Central memory CD4-positive, alpha-beta T cell (primary cell): ENCODE data around the gene CSNK1A1L.

Source experiments
- DNase-seq: peaks from one replicate; pipeline ENCODE4 v3.0.0; 2022

Gene CSNK1A1L

DNA sequence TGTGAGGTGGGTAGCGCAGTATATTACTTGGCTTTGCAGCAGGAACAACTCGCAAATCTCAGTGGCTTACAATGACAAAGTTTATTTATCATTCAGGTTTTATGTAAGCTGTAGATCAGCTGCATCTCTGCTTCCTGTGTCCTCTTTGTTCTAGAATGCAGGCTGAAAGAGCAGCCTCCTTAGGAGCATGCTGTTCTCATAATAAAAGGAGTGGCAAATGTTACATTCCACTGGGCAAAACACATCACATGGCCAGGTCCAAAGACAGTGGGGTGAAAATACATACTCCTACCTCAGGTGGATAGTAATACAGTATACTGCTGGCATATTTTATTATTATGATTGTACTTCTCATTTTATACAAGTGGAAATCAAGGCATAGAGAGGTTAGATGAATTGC lies 1.2 kb upstream of the CSNK1A1L start:
- no peak for DNase-seq

DNA sequence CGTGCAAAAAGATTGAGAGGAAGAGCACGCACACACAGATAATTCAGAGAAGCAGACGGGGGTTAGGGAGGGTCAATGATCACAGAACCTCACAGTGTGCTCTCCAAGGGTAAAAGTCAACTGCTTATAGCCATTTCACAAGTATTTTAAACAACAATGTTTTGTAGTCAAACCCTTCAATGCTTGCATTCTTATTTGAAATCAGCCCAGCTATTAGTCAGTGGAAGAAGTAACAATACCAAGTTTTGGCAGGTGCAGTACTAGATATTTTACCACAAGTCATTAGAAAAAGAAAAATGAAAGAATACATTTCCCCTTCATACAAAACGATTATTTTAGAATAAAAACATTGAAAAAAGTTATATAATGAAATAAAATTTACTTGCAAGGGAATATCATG lies 2.6 kb downstream of the CSNK1A1L start:
- no peak for DNase-seq

DNA sequence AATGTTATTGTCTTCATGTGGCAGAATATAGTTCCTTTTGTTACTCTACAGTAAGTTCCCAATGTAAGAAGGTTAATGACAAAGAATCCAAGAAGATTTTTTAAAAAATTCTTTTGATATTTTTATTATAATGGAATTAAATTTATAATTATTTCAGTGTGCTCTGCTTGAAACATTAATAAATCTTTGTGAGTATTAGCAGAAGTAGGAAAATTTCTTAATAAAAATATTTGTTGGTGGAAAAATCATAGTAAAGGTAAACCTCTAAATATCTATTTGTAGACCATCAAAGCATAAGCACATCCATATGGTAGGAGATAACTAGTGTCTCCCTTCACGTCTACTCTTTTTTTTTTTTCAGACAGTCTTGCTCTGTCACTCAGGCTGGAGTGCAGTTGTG lies 4.3 kb downstream of the CSNK1A1L start:
- no peak for DNase-seq

DNA sequence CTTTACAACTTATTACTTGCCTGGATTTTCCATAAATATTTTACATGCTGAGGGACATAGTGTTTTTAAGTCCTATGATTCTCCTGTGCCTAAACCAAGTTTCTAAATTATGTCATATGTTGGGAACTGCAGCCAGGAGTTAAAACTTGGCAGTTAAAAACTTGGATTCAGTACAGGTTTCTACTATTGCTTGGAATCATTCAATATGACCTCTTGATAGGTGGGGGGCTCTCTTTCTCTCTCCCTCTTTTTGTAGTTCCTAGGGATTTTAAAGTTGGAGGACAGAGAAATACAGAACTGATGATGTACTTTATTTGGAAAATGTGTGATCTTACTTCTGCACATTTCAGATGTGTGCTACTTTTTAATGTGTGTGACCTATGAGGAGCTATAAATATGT lies 4.7 kb downstream of the CSNK1A1L start:
- DNase-seq, result no peak

DNA sequence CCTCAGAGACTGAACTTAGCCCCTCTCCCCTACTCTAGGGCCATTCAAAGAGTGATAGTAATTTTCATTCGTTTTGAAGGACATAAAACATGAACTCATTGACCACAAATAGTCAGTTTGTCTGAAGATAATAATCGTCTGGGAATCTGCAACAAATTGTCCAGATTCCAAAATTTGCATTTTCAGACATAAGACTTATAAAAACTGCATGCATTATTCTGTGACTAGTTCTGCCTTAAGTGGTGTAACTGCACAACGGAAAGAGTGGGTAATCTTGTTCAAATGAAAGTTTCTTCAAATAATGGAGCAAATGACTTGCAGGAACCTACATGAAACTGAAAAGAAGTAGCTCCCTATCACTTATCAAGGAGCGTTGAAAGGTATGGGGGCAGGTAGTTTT lies 8.4 kb downstream of the CSNK1A1L start:
- no peak for DNase-seq

DNA sequence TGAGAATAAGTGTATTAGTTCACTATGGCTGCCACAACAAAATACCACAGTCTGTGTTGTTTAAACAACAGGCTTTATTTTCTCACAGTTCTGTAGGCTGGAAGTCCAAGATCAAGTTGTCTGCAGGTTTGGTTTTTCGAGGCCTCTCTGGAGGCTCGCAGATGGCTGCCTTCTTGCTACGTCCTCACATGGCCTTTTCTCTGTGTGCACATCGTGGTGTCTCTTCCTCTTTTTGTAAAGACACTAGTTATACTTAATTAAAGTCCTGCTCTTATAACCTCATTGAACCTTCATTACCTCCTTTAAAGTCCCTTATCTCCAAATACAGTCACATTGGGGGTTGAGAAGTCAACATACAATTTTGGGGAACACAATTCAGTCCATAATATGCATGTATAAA lies 10.6 kb downstream of the CSNK1A1L start:
- no peak for DNase-seq

DNA sequence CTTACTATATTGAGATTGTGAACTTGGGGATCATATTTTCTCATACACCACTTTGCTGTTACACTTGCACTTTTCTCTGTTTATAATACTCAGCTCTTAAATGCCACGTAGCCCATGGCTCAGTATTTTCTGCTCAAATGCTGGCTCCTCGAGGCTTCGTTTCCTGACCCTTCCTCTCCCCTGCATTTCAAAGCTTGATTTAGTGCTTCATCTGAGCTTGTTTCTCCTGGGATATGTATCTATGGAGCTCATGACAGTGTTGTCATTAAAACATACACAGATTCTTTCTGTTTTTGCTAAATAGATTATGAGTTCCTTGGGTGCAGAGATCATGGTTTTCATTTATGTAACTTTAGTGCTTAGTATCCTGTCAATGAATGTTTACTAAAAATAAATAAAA lies 11.4 kb downstream of the CSNK1A1L start:
- DNase-seq, result no peak

DNA sequence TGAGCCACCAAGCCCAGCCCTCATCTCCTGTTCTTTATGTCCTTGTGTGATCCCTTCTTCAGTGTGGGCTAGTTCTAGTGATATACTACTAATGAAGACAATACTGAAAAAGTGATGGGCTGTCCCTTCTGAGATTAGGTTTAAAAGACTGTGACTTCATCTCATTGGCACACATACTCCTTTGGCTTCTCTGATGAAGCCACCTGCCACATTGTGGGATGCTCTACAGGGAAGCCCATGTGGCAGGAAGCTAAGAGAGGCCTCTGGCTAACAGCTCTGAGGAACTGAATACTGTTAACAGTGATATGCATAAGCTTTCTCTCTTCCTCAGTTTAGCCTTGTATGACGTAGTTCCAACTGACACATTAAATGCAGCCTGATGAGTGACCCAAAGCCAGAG lies 13.6 kb downstream of the CSNK1A1L start:
- DNase-seq, result no peak

DNA sequence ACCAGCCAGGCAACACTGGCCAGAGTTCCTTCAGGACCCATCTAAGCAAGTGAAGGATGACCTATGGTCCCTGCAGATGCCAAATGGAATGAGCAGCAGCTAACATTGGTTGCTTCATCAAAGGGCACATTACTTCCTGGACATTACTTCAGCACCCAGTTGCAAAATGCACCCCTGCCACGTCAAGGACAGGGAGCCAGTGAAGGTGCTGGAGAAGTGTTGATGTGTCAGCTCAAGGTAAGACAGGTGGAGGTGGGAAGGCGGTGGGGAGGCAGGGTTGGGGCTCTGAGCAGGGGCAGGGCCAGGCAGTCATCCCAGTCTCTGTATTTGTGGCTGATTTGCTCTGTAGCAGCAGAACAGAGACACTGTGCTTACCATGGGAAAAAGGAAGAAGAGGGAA lies 14.6 kb downstream of the CSNK1A1L start:
- no peak for DNase-seq

DNA sequence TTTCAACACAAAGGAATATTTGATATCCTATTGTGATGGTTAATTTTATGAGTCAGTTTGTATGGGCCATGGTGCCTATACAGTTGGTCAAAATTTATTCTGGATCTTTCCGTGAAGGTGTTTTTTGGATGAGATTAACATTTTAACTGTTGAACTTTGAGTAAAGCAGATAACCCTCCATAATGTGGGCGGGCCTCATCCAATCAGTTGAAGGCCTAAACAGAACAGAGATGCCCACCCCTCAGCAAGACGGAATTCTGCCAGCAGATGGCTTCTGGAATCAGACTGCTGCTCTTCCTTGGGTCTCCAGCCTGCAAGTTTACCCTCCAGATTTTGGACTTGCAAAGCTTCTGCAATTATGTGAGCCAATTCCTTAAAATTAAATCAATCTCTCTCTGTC lies 16.0 kb downstream of the CSNK1A1L start:
- no peak for DNase-seq

DNA sequence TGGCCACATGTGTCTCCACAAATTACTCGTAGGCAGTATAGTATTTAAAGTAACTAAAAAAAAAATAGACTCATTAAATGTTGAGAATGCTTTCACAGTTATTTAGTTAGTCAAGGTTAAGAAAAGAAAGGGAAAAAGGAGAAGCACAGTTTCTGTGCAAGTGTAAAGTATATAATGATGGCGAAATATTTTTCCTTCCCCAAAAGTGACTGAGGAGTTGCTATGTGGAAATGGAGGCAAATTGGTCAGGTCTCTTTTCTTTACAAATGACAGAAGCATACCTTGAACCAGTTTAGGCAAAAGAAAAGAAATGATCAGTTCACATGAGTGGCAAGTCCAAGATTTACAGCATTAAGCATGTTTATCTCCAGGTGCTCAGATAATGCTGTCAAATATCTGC lies 18.0 kb downstream of the CSNK1A1L start:
- no peak for DNase-seq

DNA sequence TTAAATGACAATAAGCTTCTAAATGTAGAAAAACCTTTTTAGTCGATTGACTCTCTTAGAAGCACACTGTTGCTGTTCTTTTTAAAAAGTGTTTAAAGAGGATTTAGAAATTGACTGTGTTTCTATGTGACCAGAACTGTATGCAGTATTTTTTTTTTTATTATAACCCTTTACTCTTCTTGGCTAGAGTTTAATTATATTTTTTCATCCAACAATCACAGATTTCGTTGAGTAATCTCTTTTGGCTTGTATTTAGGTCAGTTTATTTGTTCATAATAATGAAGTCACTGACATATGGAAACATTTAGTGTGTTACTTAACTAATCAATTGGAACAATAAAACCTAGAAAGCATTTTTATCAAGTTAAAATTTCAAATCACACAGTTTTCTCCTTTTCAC lies 19.9 kb downstream of the CSNK1A1L start:
- DNase-seq, result no peak

DNA sequence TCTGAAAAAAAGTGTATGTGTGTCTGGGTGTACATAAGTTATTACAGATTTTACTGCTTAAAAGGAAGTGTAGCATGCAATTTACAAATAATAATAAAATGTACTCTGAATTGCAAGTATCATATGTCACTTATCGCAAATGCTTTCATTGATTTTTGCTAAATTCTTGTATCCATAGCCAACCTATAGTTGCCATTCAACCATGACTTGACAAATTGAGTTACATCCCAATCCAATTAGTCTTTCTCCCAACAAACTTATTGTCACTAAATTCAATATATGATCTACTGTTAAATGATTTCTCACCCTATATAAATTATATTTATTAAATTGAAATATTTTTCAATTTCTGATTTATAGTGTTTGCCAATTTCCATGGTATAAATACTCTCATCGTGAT lies 28.6 kb downstream of the CSNK1A1L start:
- no peak for DNase-seq

DNA sequence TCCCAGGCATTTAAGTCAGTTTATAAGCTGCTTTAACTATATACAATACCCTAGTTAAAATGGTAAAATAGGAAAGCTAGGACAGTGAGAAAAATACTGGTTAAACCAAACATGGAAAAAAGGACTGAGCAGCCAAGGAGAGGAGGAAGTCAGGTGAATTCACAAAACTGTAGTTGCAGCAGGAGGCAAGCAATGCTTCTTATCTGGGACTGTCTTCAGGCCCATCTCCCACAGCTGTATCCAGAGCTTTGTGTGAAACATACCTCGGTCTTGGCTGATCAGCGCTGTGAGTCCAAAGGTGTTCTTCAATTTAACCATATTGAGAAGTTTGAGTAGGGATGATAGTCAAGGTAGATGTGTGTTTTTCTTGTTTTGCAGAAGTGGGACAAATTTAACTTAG lies 30.3 kb downstream of the CSNK1A1L start:
- DNase-seq, result no peak

DNA sequence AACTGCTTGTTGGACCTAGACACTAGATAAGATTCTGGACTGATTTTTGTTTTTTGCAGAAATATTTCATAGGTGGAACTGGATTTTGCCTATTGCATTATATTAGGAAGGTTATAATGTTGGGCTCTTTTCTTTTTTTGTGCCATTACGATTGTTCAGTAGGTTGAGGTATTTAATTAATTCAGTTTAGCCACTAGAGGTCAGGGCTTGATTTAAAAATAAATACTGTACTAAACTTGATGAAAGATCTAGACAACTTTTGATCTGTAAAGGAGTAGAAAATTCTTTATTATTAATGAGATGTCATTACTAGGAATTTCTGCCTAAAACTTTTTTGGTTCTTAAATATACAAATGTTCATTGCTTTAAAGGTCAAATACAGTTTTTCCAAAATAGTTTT lies 30.8 kb downstream of the CSNK1A1L start:
- DNase-seq, result no peak

DNA sequence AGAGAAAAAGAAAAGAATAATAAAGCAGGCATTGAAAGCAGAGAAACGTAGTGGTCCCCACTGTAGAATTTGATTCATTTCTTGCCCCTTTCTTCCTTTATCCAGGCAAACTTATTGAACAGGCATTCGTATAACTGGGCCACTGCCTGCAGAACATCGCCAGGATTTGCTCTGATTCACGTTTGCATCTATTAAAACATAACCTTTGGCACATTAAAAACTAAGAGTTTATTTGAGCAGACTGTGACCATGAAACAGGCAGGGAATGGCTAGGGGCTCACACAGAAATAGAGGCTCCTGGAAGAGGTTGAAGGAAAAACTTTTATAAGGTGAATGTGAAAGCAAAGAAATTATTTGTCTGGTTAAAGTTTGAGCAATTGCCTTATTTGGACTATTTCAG lies 33.4 kb downstream of the CSNK1A1L start:
- DNase-seq, result no peak

DNA sequence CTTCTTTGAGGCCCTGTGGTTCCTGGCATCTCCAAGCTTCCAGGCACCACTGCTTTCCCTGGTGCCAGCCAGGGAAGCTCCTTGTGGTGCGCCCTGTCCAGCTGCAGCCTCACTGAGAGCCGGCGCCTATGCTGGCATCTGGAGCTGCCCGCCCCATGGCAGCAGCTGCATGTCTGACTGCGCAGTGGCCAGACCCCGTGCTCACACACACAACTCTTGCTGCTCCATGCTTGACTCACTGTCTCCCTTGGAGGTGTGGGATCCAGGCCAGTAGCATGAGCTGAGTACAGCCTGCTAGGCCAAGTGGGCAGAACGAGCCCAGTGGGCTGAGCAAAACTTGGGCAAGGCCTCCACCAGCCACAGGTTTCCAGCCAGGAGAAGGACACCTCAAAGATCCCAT lies 34.5 kb downstream of the CSNK1A1L start:
- DNase-seq, result no peak

DNA sequence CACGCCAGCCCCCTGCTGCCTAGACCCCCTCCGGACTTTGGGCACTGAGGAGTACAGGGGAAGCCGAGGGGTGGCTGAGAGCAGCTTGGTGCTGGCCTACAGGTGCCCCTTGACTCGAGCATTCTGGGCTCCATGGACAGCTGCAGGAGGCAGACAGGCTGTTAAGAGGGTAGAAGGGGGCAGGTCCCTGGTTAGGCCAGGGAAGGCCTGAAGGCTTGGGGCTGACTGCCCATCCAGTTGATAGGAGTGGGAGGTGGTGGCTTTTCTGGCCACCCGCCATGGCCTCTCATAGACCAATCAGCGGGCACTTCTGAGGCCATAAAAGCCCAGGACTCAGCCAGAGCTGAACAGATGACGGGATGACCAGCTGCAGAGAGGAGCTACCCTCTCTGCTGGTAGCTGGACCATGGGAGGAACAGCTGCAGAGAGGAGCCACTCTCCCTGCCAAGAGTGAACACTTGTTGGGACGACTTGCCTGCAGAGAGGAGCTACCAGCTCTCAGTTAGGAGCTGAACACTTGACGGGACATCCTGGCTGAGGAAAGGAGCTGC lies 35.2 kb downstream of the CSNK1A1L start:
- DNase-seq, result no peak

DNA sequence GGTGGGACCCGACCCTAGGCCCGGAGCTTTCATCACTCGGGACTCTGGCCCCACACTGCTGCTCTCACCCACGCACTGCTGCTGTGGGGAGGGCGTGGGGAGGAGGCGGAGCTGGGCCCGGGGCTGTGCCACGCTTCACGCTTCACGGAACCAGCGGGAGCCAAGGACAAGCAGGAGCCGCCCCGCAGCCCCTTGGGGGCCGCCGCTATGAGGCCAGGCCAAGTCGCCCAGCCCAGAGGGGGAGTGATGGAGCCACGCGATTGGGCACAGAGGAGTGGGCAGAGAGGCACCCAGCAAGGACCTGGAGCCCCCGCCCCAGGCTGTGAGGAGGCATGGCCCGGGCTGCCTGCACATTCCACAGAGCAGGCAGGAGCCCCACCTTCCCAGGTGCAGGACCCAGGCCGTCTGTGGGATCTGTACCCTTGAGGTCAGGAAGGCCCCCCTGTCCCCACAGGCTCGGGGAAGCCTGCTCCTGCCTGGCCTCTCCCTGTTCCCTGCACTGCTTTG lies 35.8 kb downstream of the CSNK1A1L start:
- DNase-seq, result no peak

DNA sequence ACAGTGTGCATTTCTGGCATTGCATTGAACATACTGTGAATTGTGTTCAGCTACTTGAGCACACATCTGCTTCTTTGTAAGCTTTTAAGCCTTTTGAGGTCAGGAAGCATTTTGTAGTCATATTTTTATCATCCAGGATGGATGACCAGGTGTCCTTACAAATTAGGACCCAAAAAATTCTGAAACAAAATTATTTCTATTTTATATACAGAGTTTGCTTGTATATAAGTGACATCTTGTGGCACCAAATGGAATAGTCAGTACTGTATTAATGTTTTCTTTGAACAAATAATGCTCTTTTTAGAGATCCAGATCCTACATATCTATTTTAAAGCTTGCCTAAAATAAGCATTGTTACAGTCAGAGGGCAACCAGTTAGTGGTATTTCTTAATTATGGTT lies 36.5 kb downstream of the CSNK1A1L start:
- no peak for DNase-seq

DNA sequence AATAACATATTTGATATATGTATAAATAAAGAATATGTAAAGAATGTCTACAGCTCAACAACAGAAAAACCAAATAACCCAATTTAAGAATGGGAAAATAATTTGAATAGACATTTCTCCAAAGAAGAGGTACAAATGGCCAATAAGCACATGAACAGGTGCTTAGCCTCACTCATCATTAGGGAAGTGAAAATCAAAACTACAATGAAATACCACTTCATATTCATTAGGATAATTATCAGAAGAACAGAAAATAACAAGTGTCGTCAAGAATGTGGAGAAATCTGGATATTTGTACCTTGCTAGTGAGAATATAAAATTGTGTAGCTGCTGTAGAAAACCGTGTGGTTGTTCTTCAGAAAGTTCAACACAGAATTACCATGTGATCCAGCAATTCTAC lies 37.6 kb downstream of the CSNK1A1L start:
- no peak for DNase-seq

DNA sequence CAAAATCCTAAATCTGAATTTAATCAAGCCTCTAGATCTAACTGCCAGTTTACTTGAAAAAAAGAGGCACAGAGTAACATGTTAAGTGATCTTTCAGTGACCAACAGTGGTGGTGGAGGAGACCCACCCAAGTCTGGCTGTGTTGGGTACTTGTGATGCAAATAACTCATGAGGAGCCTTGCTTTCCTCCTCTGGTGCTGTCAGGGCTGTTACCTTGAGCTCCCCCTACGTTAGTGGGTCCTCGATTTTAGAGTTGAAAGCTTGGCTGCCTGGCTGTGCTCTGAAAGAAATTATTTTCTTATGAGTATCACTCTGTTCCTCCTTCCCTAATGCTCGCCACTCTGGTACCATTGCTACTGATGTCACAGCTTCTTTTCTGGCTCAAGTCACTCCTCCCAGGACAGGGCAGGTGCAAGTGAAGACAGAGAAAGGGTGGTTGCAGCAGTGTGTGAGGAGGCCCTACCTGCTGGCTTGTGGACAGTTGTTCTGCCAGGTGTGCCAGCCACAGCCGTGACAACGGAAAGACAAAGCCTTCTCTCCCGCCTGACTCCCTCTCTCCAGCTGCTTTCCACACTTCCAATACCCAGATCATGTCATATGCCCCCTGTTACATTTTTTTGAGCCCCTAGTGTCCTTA lies 39.5 kb downstream of the CSNK1A1L start:
- DNase-seq, result no peak

DNA sequence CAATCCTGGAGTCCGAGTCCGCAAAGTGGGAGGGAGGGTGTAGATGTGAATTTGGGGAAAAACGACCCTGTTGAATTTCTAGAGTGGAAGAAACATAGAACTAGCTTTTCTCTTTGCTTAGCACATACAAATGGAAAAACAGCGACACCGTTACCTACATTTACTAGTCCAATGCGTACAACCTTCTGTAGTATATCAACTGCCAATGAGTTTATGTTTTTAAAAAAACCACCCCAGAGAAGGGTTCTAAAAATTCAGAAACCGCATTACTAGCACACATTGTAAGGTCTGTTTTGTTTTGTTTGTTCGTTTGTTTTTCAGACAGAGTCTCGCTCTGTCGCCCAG lies 45.6 kb downstream of the CSNK1A1L start:
- DNase-seq, result no peak

DNA sequence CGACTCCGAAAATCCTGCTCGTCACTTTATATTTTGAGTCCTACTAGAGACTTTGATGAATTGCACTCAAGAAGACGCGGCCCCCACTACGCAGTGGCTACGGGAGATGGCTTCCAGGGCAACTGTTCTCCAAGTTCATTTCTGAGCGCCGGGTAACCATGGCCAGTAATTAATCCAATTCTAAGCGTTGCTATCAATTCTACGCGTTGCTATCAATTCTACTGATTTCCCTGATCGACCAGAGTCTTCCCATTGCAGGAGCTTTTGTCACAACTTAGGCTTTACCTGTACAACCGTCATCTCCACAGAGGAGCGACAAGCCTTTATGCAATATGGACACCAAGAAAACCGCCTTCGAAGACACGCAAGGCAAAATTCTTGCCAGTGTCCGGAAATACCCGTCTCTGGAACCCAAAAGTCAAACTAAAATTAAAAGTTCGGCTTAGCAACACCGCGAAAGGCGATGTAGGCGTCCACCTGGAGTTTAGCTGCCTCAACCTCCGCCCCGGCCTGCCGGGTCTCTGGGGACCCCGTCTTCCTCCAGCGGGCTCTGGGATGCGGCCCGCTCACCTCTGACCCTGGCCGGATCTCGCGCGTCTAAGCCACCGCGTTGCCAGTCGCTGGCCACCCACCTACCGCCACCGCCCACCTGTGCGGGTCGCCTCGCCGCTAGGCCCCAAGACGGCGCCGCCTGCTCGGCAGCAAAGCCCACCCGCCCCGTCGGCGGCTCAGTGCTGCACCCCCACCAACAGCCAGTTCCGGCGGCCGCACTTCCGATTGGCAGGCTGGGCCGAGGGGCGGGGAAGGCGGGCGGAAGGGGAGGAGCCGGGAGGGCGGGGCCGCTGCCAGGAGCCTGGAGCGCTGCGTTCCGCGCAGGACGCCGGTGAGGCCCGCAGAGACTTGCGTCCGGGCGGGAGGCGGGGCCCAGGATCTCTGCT lies 46.3 kb downstream of the CSNK1A1L start, which contains the start of gene SUPT20H:
Gene SUPT20H, minus strand, starts transcription at position 779 of the 938 bp plus-strand sequence. CDS start 8,198 bp downstream, outside the sequence.
- DNase-seq, result peak; percentile 88
